ENCODE measurements around the gene CACNA2D3. TPM values are rescaled to one million over a fixed set of nuclear protein-coding genes. Genes with fewer than 3 reads are reported as not detected.

Gene CACNA2D3
- polyA plus RNA-seq, 2 of the 4 experiments (the other 2 are of a cell fraction), result 0.04 to 0.05 TPM

- no peak for ATAC-seq
- DNase-seq (ENCODE audit: low read depth in 1 of 2, low spot score in 1 of 2), result no peak
- 3% methylated on average over 5 of the region's 5 CpGs for WGBS (ENCODE audit: missing lambda C conversion rate)
- no peak for TF ChIP-seq NR3C1 (IDR thresholded peaks at IDR 0.05)
- no peak for TF ChIP-seq SREBF2 (IDR thresholded peaks at IDR 0.05)
- TF ChIP-seq PBX3 (IDR thresholded peaks at IDR 0.05), result no peak
- TF ChIP-seq RARB (CRISPR knock-in tag; IDR thresholded peaks at IDR 0.05), result no peak
- no peak for TF ChIP-seq CHD4 (IDR thresholded peaks at IDR 0.05; ENCODE audit: borderline replicate concordance)
- no peak for TF ChIP-seq HOXB13 (CRISPR knock-in tag; IDR thresholded peaks at IDR 0.05; ENCODE audit: low read depth)
- TF ChIP-seq BHLHE40 (IDR thresholded peaks at IDR 0.05; ENCODE audit: low read depth, low read length), result no peak
- TF ChIP-seq TP53 (CRISPR knock-in tag; IDR thresholded peaks at IDR 0.05), result no peak
- TF ChIP-seq ZC3H11A (IDR thresholded peaks at IDR 0.05), result no peak
- TF ChIP-seq FOSB (CRISPR knock-in tag; IDR thresholded peaks at IDR 0.05), result no peak
- TF ChIP-seq SMC3 (IDR thresholded peaks at IDR 0.05), result no peak
- ChIA-PET POLR2A (no interaction called here), CTCF (no interaction called here)
- no peak overlapping the region for H3K27ac ChIP-seq
- H3K9me3 ChIP-seq, result no peaks in the 10 kb centered on the region
- H3K4me1 ChIP-seq, result no peaks in the 10 kb centered on the region
- H3K4me2 ChIP-seq, result no peak overlapping the region
- no peak for FAIRE-seq
- no peak overlapping the region for H3K4me3 ChIP-seq
These were observed 966.9 kb downstream of the CACNA2D3 start for GRCh38 chr3:55089211-55089610.

- Histone ChIP-seq H3K9me3 (no peaks in the 10 kb centered on the region), H3K4me2 (no peak overlapping the region), H3K4me3 (no peak overlapping the region), H3K4me1 (no peaks in the 10 kb centered on the region), H3K27ac (no peak overlapping the region)
- POLR2A ChIA-PET, result no interaction called here
- ATAC-seq (no peak), FAIRE-seq (no peak), DNase-seq (ENCODE audit: low read depth in 1 of 2, low spot score in 1 of 2) (no peak)
- CTCF ChIA-PET, result no interaction called here
- WGBS (ENCODE audit: missing lambda C conversion rate), result 13% methylated on average over 5 of the region's 5 CpGs
- no peak for TF ChIP-seq NFE2L2 (conservative IDR thresholded peaks at IDR 0.05; ENCODE audit: low read length)
- TF ChIP-seq KDM5A (IDR thresholded peaks at IDR 0.05), result no peak
- TF ChIP-seq SMC3 (IDR thresholded peaks at IDR 0.05), result no peak
- TF ChIP-seq JUNB (IDR thresholded peaks at IDR 0.05), result no peak
- TF ChIP-seq HOXB5 (CRISPR knock-in tag; IDR thresholded peaks at IDR 0.05), result no peak
- no peak for TF ChIP-seq CEBPB (IDR thresholded peaks at IDR 0.05)
- no peak for TF ChIP-seq CHD4 (IDR thresholded peaks at IDR 0.05; ENCODE audit: borderline replicate concordance)
- no peak for TF ChIP-seq ZSCAN20 (CRISPR knock-in tag; IDR thresholded peaks at IDR 0.05)
- no peak for TF ChIP-seq CTCF (IDR thresholded peaks at IDR 0.05)
- TF ChIP-seq POLR2A (IDR thresholded peaks at IDR 0.05; ENCODE audit: low read length), result no peak
- no peak for TF ChIP-seq MYC (IDR thresholded peaks at IDR 0.05; ENCODE audit: borderline replicate concordance, low read length)
These were observed 967.9 kb downstream of the CACNA2D3 start for GRCh38 chr3:55090291-55090690.

- POLR2A ChIA-PET, result no interaction called here
- 77% methylated on average over 5 of the region's 5 CpGs for WGBS (ENCODE audit: missing lambda C conversion rate)
These were observed 968.4 kb downstream of the CACNA2D3 start for GRCh38 chr3:55090746-55091145.

More at GRCh38 chr3:55090746-55091145, 968.4 kb downstream of the CACNA2D3 start:
- Histone ChIP-seq H3K4me2 (no peak overlapping the region), H3K27ac (no peak overlapping the region), H3K4me1 (no peaks in the 10 kb centered on the region), H3K9me3 (no peaks in the 10 kb centered on the region), H3K4me3 (no peak overlapping the region)
- CTCF ChIA-PET, result no interaction called here
- no peak for TF ChIP-seq TP53 (CRISPR knock-in tag; IDR thresholded peaks at IDR 0.05)
- no peak for TF ChIP-seq RCOR1 (IDR thresholded peaks at IDR 0.05; ENCODE audit: low read depth, low read length)
- TF ChIP-seq USF2 (IDR thresholded peaks at IDR 0.05), result no peak
- TF ChIP-seq HEYL (CRISPR knock-in tag; IDR thresholded peaks at IDR 0.05), result no peak
- no peak for TF ChIP-seq EP300 (IDR thresholded peaks at IDR 0.05)
- no peak for TF ChIP-seq FOXS1 (CRISPR knock-in tag; IDR thresholded peaks at IDR 0.05)
- TF ChIP-seq HDAC2 (IDR thresholded peaks at IDR 0.05), result no peak
- no peak for TF ChIP-seq NPAS2 (CRISPR knock-in tag; IDR thresholded peaks at IDR 0.05; ENCODE audit: borderline replicate concordance)
- TF ChIP-seq JUN (IDR thresholded peaks at IDR 0.05), result no peak
- no peak for TF ChIP-seq FOSL2 (IDR thresholded peaks at IDR 0.05)
- TF ChIP-seq FOSL2 (CRISPR knock-in tag; IDR thresholded peaks at IDR 0.05), result no peak
- no peak for TF ChIP-seq NFE2L2 (conservative IDR thresholded peaks at IDR 0.05; ENCODE audit: low read length)
- no peak for TF ChIP-seq RNF2 (IDR thresholded peaks at IDR 0.05; ENCODE audit: borderline replicate concordance, low read depth)
- TF ChIP-seq ATOH8 (CRISPR knock-in tag; IDR thresholded peaks at IDR 0.05; ENCODE audit: low read depth), result no peak
- DNase-seq (ENCODE audit: low read depth in 1 of 2, low spot score in 1 of 2) (no peak), FAIRE-seq (no peak), ATAC-seq (no peak)

All from A549 (cell line).